H1 (cell line): ENCODE measurements around the gene CADM1. TPM values are rescaled to one million over a fixed set of nuclear protein-coding genes. Genes with fewer than 3 reads are reported as not detected.
A peak's percentile ranks its signal among the peaks of the same experiment; 100 is the strongest.

Source experiments
- CTCF ChIA-PET: fragments of 300-600 bp; sonication (Branson Sonifier 250); formaldehyde crosslinking; loops from one replicate; lab custom pipeline; 2021; ENCODE audit not compliant: partially characterized antibody; lab: Charles Lee
- POLR2A ChIA-PET: fragments of 300-600 bp; sonication (Branson Sonifier 250); formaldehyde crosslinking; loops from one replicate; lab custom pipeline; 2021; ENCODE audit warnings: inconsistent platforms; ENCODE audit not compliant: partially characterized antibody; lab: Charles Lee
- DNase-seq, 2 experiments: peaks; one replicate each; pipeline versions ENCODE4 v3.0.0 to v3.0.0-alpha.2; 2010 to 2022; ENCODE audit warnings: low spot score in 2 of 2, low read depth in 1 of 2, mixed read lengths in 1 of 2
- FAIRE-seq: peaks from 2 replicates; lab custom pipeline; 2011; peaks lifted over from hg19 to GRCh38; lab: Jason Lieb, UNC
- H2AFZ ChIP-seq: 2 replicates; pipeline ENCODE4 v1.8.1; 2012; ENCODE audit warnings: low read length, inconsistent platforms
- H2AK5ac ChIP-seq: 2 replicates; pipeline ENCODE4 v1.6.1; 2013; ENCODE audit warnings: low read depth, low read length
- H2BK120ac ChIP-seq: replicated peaks from 2 replicates; pipeline ENCODE3; 2013; ENCODE audit warnings: low read depth, low read length, inconsistent platforms
- H2BK12ac ChIP-seq: 2 replicates; pipeline ENCODE4 v1.6.1; 2013; ENCODE audit warnings: low read depth, low read length
- H2BK15ac ChIP-seq: 2 replicates; pipeline ENCODE4 v1.6.1; 2013; ENCODE audit warnings: low read length
- H2BK20ac ChIP-seq: 2 replicates; pipeline ENCODE4 v1.6.1; 2013; ENCODE audit warnings: low read length
- H2BK5ac ChIP-seq: 2 replicates; pipeline ENCODE4 v1.6.1; 2013; ENCODE audit warnings: low read depth, low read length
- H3K14ac ChIP-seq: 2 replicates; pipeline ENCODE4 v1.6.1; 2013; ENCODE audit warnings: inconsistent platforms; ENCODE audit not compliant: insufficient read length
- H3K18ac ChIP-seq: 2 replicates; pipeline ENCODE4 v1.6.1; 2013; ENCODE audit warnings: low read length; ENCODE audit errors: extremely low read depth
- H3K23ac ChIP-seq: 2 replicates; pipeline ENCODE4 v1.6.1; 2013; ENCODE audit warnings: inconsistent platforms; ENCODE audit not compliant: insufficient read length
- H3K23me2 ChIP-seq: 2 replicates; pipeline ENCODE4 v1.6.1; 2013; ENCODE audit warnings: low read depth, low read length
- H3K27ac ChIP-seq: 2 replicates; pipeline ENCODE4 v1.6.1; 2011; ENCODE audit warnings: low read depth, low read length, inconsistent platforms
- H3K27me3 ChIP-seq, 4 experiments: replicated peaks in 1 of 4; 1 replicate in 1 of 4; 2 replicates in 3 of 4; pipeline versions ENCODE4 v1.6.1 to v1.8.1; 2011 to 2013; ENCODE audit warnings: low read length in 3 of 4, mild to moderate bottlenecking in 3 of 4, inconsistent platforms in 2 of 4, mixed read lengths in 2 of 4, moderate library complexity in 1 of 4; ENCODE audit not compliant: control insufficient read depth in 3 of 4, insufficient read depth in 3 of 4; ENCODE audit errors: extremely low read depth in 1 of 4
- H3K36me3 ChIP-seq, 4 experiments: 2 replicates each; pipeline versions ENCODE4 v1.6.1 to v1.8.1; 2011 to 2013; ENCODE audit warnings: mild to moderate bottlenecking in 4 of 4, low read length in 3 of 4, moderate library complexity in 2 of 4, control low read depth in 1 of 4, inconsistent platforms in 1 of 4; ENCODE audit not compliant: insufficient read depth in 4 of 4, control insufficient read depth in 2 of 4
- H3K4ac ChIP-seq: replicated peaks from 2 replicates; pipeline ENCODE3; 2013; ENCODE audit warnings: low read length, low read depth, mixed read lengths, inconsistent platforms; ENCODE audit not compliant: insufficient read length
- H3K4me1 ChIP-seq, 4 experiments: replicated peaks in 1 of 4; 1 replicate in 1 of 4; 2 replicates in 3 of 4; pipeline versions ENCODE4 v1.6.1 to v1.8.1; 2011 to 2013; ENCODE audit warnings: low read length in 3 of 4, inconsistent platforms in 2 of 4, mixed read lengths in 1 of 4; ENCODE audit not compliant: insufficient read depth in 4 of 4, control insufficient read depth in 3 of 4
- H3K4me2 ChIP-seq, 2 experiments: 2 replicates each; pipeline versions ENCODE4 v1.6.1 to v1.8.1; 2011 to 2013; ENCODE audit warnings: low read depth in 2 of 2, low read length in 2 of 2, control low read depth in 1 of 2, inconsistent platforms in 1 of 2, mild to moderate bottlenecking in 1 of 2; ENCODE audit not compliant: insufficient read depth in 1 of 2
- H3K4me3 ChIP-seq, 4 experiments: fragments of 200-600, 300-600 bp in 1 of 4; sonication (generic), shearing (Covaris generic), sonication (Bioruptor Twin) in 1 of 4; 2 replicates each; pipeline versions ENCODE4 v1.5.1 to v1.8.1; 2011 to 2016; ENCODE audit warnings: low read length in 4 of 4, low read depth in 3 of 4, control low read depth in 2 of 4, inconsistent platforms in 2 of 4, mild to moderate bottlenecking in 2 of 4, mixed read lengths in 1 of 4, moderate library complexity in 1 of 4; ENCODE audit not compliant: insufficient read depth in 2 of 4; ENCODE audit errors: extremely low read depth in 1 of 4
- H3K56ac ChIP-seq: replicated peaks from 2 replicates; pipeline ENCODE3; 2013; ENCODE audit warnings: low read depth, mild to moderate bottlenecking, mixed read lengths, low read length, inconsistent platforms; ENCODE audit not compliant: insufficient read length
- H3K79me1 ChIP-seq: 2 replicates; pipeline ENCODE4 v1.6.1; 2013; ENCODE audit warnings: low read depth, low read length, control low read depth
- H3K79me2 ChIP-seq, 2 experiments: 2 replicates each; pipeline versions ENCODE4 v1.6.1 to v1.8.1; 2012 to 2013; ENCODE audit warnings: low read length in 2 of 2, mild to moderate bottlenecking in 2 of 2, inconsistent platforms in 1 of 2; ENCODE audit not compliant: insufficient read depth in 2 of 2, control insufficient read depth in 1 of 2
- H3K9ac ChIP-seq, 4 experiments: replicated peaks in 1 of 4; 1 replicate in 1 of 4; 2 replicates in 3 of 4; pipeline versions ENCODE4 v1.6.1 to v1.8.1; 2011 to 2013; ENCODE audit warnings: low read depth in 3 of 4, low read length in 3 of 4, control low read depth in 2 of 4, mild to moderate bottlenecking in 2 of 4, moderate library complexity in 2 of 4, inconsistent platforms in 1 of 4; ENCODE audit errors: extremely low read depth in 1 of 4
- H3K9me3 ChIP-seq, 2 experiments: 2 replicates each; pipeline versions ENCODE4 v1.6.1 to v1.8.1; 2012 to 2013; ENCODE audit warnings: mild to moderate bottlenecking in 2 of 2, moderate library complexity in 2 of 2, control low read depth in 1 of 2, inconsistent platforms in 1 of 2, low read depth in 1 of 2, low read length in 1 of 2, mixed read lengths in 1 of 2; ENCODE audit not compliant: insufficient read depth in 2 of 2
- H4K20me1 ChIP-seq, 2 experiments: replicated peaks in 1 of 2; 2 replicates each; pipeline versions ENCODE3 to v1.8.1; 2011 to 2013; ENCODE audit warnings: inconsistent platforms in 2 of 2, low read length in 2 of 2, mild to moderate bottlenecking in 1 of 2; ENCODE audit not compliant: insufficient read depth in 2 of 2, control insufficient read depth in 1 of 2
- H4K5ac ChIP-seq: 2 replicates; pipeline ENCODE4 v1.6.1; 2013; ENCODE audit warnings: low read length, low read depth, mixed read lengths, inconsistent platforms; ENCODE audit not compliant: insufficient read length
- H4K8ac ChIP-seq: 2 replicates; pipeline ENCODE4 v1.8.0; 2013; ENCODE audit warnings: mild to moderate bottlenecking, moderate library complexity, low read length, inconsistent platforms; ENCODE audit not compliant: insufficient read depth; ENCODE audit errors: extremely low read depth
- H4K91ac ChIP-seq: replicated peaks from 2 replicates; pipeline ENCODE3; 2013; ENCODE audit warnings: low read length, mixed read lengths, inconsistent platforms; ENCODE audit not compliant: insufficient read length
- CHD1 ChIP-seq: IDR thresholded peaks from 2 replicates; pipeline ENCODE4 v1.6.1; 2012; ENCODE audit warnings: low read depth, low read length, improper control_type of control experiment
- polyA plus RNA-seq, 7 experiments: library from polyadenylated mRNA; depleted of rRNA in 3 of 7; stranded (reverse) in 5 of 7; unstranded in 2 of 7; fragments of >200 nt in 5 of 7; fragments of 200-250 nt in 2 of 7; gene quantifications; 1 replicate in 5 of 7; 2 replicates in 1 of 7; 4 replicates in 1 of 7; pipeline versions ENCODE4 v1.2.1 to v1.2.3, GENCODE V29; 2011 to 2013; ENCODE audit warnings: missing spikeins in 2 of 7, mixed read lengths in 2 of 7
- total RNA-seq: library from RNA; stranded (reverse); fragmentation: NEBNext Ultra II Directional; extraction: Animal tissue kit (Norgen Biotek cat#: 25700); gene quantifications from 2 replicates; pipeline ENCODE4 v1.2.1, GENCODE V29; 2021

Gene CADM1
- total and polyA plus RNA-seq, 2 of the 8 experiments (the other 6 are each of a cell fraction or from before 2014, with no cell fraction given): 8.3 to 25.3 TPM

DNA sequence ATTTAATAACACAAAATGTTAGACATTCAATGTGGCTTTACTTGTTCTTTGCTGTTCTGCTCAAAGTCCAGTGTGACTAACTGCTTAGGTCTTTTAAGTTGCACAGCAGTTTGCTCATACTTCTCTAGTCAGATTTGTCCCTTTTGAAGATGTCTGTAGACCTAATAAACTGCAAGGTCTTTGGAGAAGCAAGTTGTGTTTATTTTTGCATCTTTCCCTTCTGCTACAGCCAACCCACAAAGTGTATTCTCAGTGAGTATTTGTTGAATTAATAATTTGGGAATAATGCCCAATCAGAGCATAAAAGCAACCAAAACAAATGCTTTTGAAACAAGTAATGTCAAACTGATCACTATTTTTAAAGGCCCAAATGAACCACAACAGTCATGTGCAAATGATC is 312.5 kb downstream of the CADM1 start:
- H3K4me2 ChIP-seq: no peak overlapping the region
- no peaks in the 10 kb centered on the region for H3K36me3 ChIP-seq
- no peaks in the 10 kb centered on the region for H4K20me1 ChIP-seq
- no peak overlapping the region for H2BK5ac ChIP-seq
- H2BK20ac ChIP-seq: no peak overlapping the region
- H2BK15ac ChIP-seq: no peak overlapping the region
- H3K4me1 ChIP-seq: no peaks in the 10 kb centered on the region
- CTCF ChIA-PET: interaction anchor here (0.6 to 0.9 kb wide), 2 partner anchors 9 to 267 kb away, joined by 3 read pairs; no protein-coding TSS in a partner anchor
- no peak overlapping the region for H4K5ac ChIP-seq
- no peak overlapping the region for H3K18ac ChIP-seq
- H2AK5ac ChIP-seq: no peak overlapping the region
- H3K27ac ChIP-seq: no peak overlapping the region
- H3K79me2 ChIP-seq: no peaks in the 10 kb centered on the region
- no peak overlapping the region for H3K4me3 ChIP-seq
- H2AFZ ChIP-seq: no peak overlapping the region
- no peak overlapping the region for H3K9ac ChIP-seq
- H2BK120ac ChIP-seq: no peak overlapping the region
- no peak overlapping the region for H2BK12ac ChIP-seq
- no peak overlapping the region for H4K8ac ChIP-seq
- H3K79me1 ChIP-seq: no peaks in the 10 kb centered on the region
- H3K27me3 ChIP-seq: no peaks in the 10 kb centered on the region; a peak in 1 of 7 replicates
- no peaks in the 10 kb centered on the region for H3K23me2 ChIP-seq
- no peak overlapping the region for H3K4ac ChIP-seq
- no peak overlapping the region for H3K14ac ChIP-seq
- DNase-seq (no peak), FAIRE-seq (peak; percentile 28)
- TF ChIP-seq CHD1: no peak
- no peaks in the 10 kb centered on the region for H3K9me3 ChIP-seq
- H3K23ac ChIP-seq: no peak overlapping the region
- H4K91ac ChIP-seq: no peak overlapping the region
- no peak overlapping the region for H3K56ac ChIP-seq
- POLR2A ChIA-PET: no interaction called here
